Measurements from ENCODE around the gene C18orf32. TPM values are rescaled to one million over a fixed set of nuclear protein-coding genes. Genes with fewer than 3 reads are reported as not detected.

Gene C18orf32
- total and polyA plus RNA-seq, 10 of the 15 experiments (the other 5 are each of a cell fraction or from before 2014, with no cell fraction given), result 11.5 to 67.0 (median 32.9) TPM

GRCh38 chr18:49486953-49487710 lies at the start of gene C18orf32 (continued):
- TF ChIP-seq IRF5 (IDR thresholded peaks at IDR 0.05; ENCODE audit: borderline replicate concordance) (no peak), E2F4 (IDR thresholded peaks at IDR 0.05; ENCODE audit: low read depth, low read length) (0 out of 2 replicates have a peak, but pooled peaks have one; percentile 43), BCL11A (IDR thresholded peaks at IDR 0.05; ENCODE audit: low read depth, low read length) (peak; percentile 23; the same call in 1 of the 2 replicates), IKZF1 (conservative IDR thresholded peaks at IDR 0.05) (peak; percentile 75), FOS (IDR thresholded peaks at IDR 0.05; ENCODE audit: borderline replicate concordance, extremely low read depth, insufficient read length) (no peak), HSF1 (IDR thresholded peaks at IDR 0.05; ENCODE audit: low read depth, low read length) (no peak), SMAD5 (IDR thresholded peaks at IDR 0.05; ENCODE audit: low read depth) (peak; percentile 72), SUZ12 (IDR thresholded peaks at IDR 0.05; ENCODE audit: unreplicated experiment) (no peak), NRF1 (conservative IDR thresholded peaks at IDR 0.05; ENCODE audit: low read depth, low read length) (peak; percentile 32; the same call in 1 of the 2 replicates), CHD4 (IDR thresholded peaks at IDR 0.05) (no peak), ZNF207 (IDR thresholded peaks at IDR 0.05; ENCODE audit: borderline replicate concordance) (peak; percentile 78; the same call in 1 of the 2 replicates), RAD51 (IDR thresholded peaks at IDR 0.05) (no peak)

Data from GM12878 (cell line).